Kasumi-1 (cell line): ENCODE measurements around the gene DBNDD2.

Experiments used
- DNase-seq, 2 experiments: peaks; one replicate each; lab custom pipeline; 2025; lab: John Stamatoyannopoulos, UW

Gene DBNDD2

GRCh38 chr20:45415822-45416637 is 7.9 kb downstream of the DBNDD2 start, which contains the start of gene PIGT:
PIGT (plus strand) TSS chr20:45416141; CDS start chr20:45416157, 16 bp downstream.
- DNase-seq: peak; percentile 92 to 93

- DNase-seq: no peak
These were observed 8.8 kb downstream of the DBNDD2 start for GRCh38 chr20:45416917-45417316.

- DNase-seq: no peak
These were observed 11.4 kb downstream of the DBNDD2 start for GRCh38 chr20:45419188-45420091.

- DNase-seq: no peak
These were observed 12.0 kb downstream of the DBNDD2 start for GRCh38 chr20:45420125-45420524.

- no peak for DNase-seq
These were observed 15.6 kb downstream of the DBNDD2 start for GRCh38 chr20:45423700-45424099.

GRCh38 chr20:45425561-45425960 is 17.5 kb downstream of the DBNDD2 start:
- no peak for DNase-seq

- DNase-seq: no peak
These were observed 18.4 kb downstream of the DBNDD2 start for GRCh38 chr20:45426320-45427016.

GRCh38 chr20:45427236-45428149 is 19.4 kb downstream of the DBNDD2 start:
- no peak for DNase-seq

- DNase-seq: no peak
These were observed 21.5 kb downstream of the DBNDD2 start for GRCh38 chr20:45429618-45430017.

GRCh38 chr20:45432294-45432693 is 24.2 kb downstream of the DBNDD2 start:
- DNase-seq: peak; percentile 86 to 91

GRCh38 chr20:45433316-45433715 is 25.2 kb downstream of the DBNDD2 start:
- no peak for DNase-seq

- DNase-seq: no peak
These were observed 25.9 kb downstream of the DBNDD2 start for GRCh38 chr20:45433976-45434375.

GRCh38 chr20:45436732-45437485 is 28.8 kb downstream of the DBNDD2 start:
- DNase-seq: peak; percentile 68 to 69

- DNase-seq: no peak
These were observed 32.3 kb downstream of the DBNDD2 start for GRCh38 chr20:45440424-45440823.

GRCh38 chr20:45440891-45441685 is 33.0 kb downstream of the DBNDD2 start:
- DNase-seq: no peak

GRCh38 chr20:45441746-45442145 is 33.7 kb downstream of the DBNDD2 start:
- no peak for DNase-seq

GRCh38 chr20:45444050-45444449 is 36.0 kb downstream of the DBNDD2 start:
- no peak for DNase-seq

- DNase-seq: peak; percentile 30 to 55
These were observed 37.9 kb downstream of the DBNDD2 start for GRCh38 chr20:45445805-45446562.

- DNase-seq: no peak
These were observed 40.2 kb downstream of the DBNDD2 start for GRCh38 chr20:45448270-45448669.
